ENCODE measurements around the gene ABCD1.
"Not testable (repeated sequence)": the region's sequence is repeated elsewhere in the genome, so short reads cannot be mapped to it uniquely, and the experiment has no call there.

ABCD1 gene

DNA sequence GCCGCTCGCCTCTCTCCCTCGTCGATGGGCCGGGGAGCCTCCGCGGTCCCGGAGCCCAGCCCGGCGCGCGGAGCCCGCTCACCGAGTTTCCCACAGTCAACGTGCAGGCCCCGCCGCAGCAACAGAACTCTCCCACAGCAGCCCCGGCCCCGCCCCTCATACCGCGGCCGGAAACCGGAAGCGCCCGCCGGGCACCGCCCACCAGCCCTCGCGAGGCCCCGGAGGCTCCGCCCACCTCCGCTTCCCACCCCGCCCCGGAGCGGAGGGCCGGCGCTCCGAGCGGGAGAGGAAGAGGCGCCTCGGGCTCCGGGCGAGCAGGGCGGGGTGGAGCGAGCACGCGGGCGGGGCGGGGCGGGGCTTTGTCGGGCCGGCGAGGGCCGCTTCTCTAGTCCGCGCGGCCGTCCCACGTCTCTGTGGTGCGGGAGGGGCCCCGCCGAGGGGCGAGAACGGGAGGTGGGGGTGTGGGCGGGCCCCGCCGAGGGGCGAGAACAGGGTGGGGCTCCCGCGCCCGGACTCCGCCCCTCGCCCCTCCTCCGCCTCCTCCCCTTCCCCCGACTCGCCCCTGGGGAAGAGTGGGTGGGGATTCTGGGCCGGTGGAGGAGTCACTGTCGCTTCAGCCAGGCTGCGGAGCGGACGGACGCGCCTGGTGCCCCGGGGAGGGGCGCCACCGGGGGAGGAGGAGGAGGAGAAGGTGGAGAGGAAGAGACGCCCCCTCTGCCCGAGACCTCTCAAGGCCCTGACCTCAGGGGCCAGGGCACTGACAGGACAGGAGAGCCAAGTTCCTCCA, at the start of gene ABCD1, which contains the start of gene BCAP31:
Gene ABCD1 (plus strand): TSS at position 605 of the 787 bp plus-strand sequence. CDS start 411 bp downstream, outside the sequence.
Gene BCAP31 (minus strand): TSS at position 136 of the 787 bp plus-strand sequence. CDS start 1,143 bp downstream, outside the sequence.
- DNase-seq = peak in 50 of 51 donors; percentile 33 to 93 (median 81)

DNA sequence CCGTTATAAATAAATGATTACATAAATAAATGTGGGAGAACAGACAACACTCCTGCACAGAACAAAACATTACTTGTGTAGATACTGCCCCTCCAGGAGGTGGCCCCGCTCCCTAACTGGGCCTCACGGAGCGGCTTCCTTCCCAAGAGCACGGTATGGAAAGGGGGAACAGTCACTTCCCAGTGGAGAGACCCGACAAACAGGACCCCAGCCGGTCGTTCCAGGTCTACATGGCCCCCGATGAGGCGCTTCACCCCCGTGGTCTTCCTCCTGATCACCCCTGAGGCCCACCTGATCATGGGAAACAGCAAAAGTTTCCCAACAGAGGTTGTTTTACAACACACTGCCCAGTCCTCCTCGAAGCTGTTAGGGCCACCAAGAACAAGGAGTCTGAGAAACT, 43.5 kb upstream of the ABCD1 start:
- DNase-seq = no peak

DNA sequence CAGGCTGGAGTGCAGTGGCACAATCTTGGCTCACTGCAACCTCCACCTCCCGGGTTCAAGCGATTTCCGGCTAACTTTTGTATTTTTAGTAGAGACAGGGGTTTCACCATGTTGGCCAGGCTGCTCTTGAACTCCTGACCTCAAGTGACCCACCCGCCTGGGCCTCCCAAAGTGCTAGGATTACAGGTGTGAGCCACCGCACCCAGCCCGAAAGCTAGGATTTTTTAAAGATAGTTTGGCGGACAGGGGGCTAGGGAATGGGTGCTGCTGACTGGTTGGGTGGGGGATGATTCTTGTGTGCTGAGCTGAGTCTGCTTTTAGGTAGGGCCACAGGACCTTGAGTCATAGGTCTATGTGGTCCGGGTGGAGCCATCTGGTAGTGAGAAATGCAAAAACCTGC, 41.2 kb upstream of the ABCD1 start:
- not testable (repeated sequence) for DNase-seq

DNA sequence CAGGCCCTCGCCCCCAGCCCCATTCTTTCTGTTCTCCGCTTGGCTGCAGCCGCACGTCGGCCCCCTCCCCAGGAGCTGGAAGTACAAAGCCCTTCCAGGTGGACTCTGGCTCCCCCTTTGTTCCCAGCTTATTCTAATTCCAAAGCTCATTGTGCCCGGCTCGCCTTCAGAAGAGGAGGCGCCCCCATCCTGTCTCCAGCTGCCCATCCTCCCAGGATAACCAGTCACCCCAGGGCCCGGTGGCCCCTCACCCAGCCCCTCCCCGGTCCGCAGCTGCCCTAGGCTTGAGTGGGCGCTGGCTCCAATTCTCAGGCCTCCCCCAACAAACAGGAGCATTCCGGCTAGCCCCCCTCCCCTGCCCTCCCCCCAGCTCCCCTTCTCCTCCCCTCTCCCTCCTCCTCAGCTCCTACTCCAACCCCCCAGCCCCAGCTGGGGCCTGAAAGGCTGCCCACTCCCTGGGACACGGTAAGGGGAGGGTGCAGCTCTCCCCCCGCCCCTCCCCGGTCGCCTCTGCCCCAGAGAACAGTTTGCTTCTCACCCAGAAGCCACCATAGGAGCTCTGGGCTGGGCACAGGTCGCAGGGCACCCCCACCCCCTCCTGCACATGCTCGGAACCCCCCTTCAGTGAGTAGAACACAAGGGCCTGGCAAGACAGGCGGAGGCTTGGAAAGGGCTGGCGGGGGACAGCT, 40.0 kb upstream of the ABCD1 start:
- no peak for DNase-seq

DNA sequence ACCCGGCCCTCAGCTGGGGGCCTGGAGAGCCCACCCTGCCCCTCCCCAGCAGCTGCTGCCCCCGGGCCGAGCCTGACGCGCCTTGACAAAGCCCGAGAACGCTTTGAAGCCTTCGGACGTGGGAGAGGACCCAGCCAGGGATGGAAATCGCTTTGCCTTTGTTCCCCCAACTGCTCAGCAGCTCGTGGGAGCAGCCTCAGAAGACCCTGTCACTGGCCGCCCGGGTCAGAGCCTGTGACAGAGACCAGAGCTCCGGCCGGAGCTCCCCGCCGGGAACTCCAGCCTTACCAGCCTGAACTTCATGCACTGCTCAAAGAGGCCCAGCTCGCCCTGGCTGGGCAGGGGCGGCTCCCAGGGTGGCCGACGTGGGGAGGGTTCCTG, 39.5 kb upstream of the ABCD1 start:
- DNase-seq = no peak

DNA sequence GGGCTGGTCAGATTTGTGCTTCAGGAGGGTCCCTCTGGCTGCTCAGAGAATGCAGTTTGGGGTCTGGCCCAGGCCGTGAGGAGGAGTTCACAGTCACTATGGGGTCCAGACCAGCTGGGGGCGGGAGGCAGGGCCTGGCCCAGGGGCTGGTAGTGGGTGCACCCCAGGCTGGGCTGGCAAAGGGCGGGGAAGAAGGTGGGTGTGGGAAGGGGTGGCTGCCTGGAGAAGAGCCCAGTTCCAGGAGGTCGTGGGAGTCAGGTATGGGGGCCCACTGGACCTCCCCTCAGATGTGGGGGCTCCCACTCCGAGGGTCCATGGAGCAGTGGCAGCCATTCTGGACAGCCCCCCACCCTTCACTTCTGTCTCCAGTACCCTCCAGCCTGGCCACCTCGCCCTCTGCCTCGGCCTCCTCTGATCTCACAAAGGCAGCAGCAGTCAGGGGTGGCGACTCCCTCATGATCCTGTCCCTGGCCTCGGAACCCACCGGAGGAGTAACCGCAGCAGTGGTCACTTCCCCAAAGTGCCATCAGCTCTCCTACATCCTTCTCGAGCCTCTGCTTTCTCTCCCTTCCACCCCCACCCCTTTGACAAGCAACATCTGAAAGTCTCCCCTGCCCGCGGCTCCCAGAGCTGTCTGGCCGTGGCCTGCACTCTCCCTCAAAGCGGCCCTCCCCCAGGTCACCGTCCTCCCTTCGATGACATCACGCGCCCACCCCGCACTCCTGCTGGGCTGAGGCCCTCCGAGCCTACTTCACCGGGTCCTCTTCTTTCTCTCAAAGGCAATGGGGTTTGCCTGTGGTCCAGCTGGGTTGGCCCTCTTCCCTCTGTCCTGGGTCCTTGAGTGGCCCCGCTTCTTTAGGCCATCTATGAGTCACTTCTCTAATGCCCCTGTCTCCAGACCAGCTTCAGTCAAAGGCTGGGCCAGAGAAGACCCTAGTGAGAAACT, 38.6 kb upstream of the ABCD1 start:
- DNase-seq = no peak

DNA sequence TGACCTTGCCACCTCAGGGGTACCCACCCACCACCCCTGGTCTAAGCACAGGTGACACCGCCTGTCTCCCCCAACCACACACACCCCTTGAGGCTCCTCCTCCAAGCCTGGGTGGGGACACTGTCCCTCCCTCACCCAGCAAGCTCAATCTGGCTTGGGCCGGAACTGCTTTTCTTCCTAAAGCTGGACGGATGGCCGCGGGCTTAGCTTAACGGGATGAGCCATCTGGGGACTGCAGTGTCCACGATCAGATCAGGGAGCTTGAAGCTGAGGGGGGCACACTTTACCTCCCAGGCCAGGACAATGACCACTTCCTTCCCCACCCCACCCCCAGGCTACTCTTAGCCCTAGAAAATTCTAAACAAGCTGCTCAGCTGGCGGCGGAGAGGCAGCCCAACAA, 37.9 kb upstream of the ABCD1 start:
- no peak for DNase-seq

DNA sequence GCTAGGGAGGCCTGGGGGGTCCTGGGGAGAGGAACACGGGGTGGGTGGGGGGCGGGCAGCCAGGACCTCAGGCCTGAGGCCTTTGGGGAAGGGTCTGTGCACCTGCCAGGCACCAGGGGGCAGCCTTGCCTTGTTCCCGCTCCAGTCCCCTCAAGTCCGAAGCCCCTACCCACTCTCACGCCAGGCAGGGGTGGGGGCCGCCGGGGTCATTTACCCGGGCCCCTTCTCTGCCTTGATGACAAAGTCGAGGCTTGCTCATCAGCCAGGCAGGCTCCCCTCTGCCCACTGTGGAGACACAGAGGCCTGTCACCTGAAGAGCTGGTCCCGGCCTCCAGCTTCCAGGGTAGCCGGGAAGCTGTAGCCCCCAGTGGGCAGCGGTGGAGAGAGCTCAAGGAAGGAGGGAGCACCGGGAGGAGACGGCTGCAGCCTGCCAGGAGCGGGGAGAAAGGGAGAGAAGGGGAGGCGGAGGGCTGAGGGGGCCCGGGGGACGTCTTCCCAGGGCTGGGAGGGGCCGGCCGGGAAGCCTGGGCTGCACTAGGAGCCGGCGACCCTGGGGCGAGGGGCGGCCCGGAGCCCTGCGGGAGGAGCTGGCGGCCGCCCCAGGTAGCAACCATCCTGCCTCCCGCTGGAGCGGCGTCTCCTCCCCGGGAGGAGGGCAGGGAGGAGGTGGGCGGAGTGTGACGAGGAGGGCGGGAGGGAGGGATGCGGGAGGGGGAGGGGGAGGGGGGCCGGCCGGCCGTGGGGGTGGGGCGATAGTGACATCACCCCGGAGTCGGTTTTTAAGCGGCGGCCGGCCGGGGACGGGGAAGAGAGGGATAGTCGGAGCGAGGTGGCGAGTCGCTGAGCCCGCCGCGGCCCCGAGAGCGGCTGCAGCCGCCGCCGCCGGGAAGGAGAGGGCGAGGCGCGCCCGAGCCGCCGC, 37.3 kb upstream of the ABCD1 start, which contains the start of gene SLC6A8:
Gene SLC6A8 (plus strand): TSS at position 806 of the 919 bp plus-strand sequence. CDS start 649 bp downstream, outside the sequence.
- peak in 50 of 51 donors; percentile 3 to 85 (median 58) for DNase-seq

DNA sequence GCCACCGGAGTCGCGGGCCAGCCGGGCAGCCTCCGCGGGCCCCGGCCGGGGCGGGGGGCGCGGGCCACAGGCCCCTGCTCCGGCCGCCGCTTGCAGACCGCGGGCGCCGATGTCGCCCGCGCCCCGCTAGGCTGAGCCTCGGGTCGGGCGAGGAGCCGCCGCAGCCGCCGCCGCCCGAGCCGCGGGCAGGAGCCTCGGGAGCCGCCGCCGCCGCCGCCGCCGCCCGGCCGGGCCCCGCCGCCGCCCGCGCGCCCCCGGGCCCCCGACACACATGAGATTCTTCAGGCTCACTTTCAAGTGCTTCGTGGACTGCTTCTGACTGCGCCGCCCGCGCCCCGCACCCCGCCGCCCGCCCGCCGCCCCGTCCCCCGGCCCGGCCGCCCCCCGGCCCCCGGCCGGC, 36.6 kb upstream of the ABCD1 start:
- no peak for DNase-seq

DNA sequence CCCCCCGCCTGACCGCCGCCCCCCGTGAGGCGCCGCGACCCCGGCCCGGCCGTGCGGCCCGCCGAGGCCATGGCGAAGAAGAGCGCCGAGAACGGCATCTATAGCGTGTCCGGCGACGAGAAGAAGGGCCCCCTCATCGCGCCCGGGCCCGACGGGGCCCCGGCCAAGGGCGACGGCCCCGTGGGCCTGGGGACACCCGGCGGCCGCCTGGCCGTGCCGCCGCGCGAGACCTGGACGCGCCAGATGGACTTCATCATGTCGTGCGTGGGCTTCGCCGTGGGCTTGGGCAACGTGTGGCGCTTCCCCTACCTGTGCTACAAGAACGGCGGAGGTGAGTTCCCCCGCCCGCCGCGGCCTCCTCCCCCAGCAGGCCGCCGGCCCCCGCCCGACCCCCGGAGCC, 36.1 kb upstream of the ABCD1 start:
- no peak for DNase-seq

DNA sequence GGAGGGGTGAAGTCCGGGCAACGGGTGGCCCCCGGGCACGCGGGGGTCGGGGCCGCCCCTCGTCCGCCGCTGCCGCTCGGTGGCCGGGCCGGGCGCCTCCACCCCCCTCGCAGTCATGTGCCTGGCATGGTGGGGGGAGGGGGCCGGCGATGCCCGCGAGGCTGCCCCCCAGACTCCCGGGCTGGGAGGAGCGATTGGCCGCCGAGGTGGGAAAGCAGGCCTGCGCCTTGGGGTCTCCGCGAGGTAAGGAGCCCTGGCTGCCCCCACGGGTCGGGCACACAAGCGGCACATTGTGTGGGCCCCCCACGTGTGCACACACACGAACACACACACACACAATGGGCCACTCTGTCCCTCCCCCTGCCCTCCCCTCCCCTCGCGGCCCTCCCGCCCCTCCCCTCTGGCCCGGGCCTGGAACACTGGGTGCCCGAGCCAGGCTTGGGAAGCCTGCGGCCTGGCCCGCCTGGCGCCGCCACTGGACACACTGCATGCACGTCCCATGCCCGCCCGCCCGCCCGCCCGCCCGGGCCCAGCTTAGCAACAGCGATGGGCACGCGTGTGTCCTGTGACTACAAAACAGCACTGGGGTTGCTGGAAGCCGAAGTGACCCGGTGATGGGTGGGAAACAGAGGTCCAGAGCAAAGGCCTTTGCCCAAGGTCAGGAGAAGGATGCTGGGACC, 35.6 kb upstream of the ABCD1 start:
- peak in 46 of 51 donors; percentile 6 to 81 (median 57) for DNase-seq

DNA sequence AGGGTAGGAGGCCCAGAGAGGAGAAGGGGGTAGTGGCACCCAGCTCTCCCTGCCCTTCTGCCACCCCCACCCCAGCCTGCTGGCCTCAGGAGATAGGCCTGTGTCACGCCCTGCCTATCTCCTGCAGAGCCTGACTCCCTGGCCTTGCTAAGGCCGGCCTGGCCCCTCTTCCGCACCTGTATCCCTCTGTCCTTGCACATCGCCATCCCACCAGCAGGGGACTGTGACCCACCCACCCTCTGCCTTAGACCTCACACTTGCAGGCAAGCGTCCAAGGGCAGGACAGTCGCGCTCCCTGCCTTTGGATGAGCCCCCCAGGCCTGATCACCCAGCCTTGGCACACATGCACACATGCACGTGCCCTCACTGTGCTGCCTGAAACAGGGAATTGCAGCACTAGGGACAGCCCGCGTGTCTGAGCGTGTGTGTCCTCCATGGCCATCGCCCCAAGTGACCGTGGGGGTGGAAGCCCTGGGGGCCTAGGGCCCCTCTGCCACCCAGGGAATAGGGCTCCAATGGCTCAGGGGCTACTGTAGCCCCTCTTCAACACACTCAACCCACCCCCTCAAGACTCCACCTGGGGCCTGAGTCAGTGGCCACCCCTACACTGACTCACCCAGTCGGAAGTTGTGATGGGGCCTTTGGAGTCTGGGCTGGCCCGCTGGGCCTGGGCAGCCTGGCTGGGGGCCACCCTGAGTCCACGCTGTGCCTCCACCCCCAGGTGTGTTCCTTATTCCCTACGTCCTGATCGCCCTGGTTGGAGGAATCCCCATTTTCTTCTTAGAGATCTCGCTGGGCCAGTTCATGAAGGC, 34.8 kb upstream of the ABCD1 start:
- DNase-seq = no peak

DNA sequence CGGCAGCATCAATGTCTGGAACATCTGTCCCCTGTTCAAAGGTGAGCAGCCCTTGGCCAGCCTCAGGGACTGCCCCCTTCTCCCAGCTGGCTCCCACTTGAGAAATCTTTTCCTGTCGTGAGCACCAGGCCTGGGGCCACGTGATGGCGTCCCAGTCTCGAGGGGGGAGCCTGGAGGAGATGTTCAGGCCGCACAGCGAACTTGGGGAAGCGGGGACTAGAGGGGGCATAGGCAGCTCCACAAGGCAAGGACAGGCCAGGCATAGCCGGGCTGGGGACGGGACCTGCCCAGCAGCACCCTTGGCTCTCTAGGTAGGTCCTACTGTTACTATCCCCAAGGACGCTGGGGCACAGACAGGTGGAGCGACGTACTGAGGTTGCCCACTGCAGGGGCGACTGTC, 34.2 kb upstream of the ABCD1 start:
- no peak for DNase-seq

DNA sequence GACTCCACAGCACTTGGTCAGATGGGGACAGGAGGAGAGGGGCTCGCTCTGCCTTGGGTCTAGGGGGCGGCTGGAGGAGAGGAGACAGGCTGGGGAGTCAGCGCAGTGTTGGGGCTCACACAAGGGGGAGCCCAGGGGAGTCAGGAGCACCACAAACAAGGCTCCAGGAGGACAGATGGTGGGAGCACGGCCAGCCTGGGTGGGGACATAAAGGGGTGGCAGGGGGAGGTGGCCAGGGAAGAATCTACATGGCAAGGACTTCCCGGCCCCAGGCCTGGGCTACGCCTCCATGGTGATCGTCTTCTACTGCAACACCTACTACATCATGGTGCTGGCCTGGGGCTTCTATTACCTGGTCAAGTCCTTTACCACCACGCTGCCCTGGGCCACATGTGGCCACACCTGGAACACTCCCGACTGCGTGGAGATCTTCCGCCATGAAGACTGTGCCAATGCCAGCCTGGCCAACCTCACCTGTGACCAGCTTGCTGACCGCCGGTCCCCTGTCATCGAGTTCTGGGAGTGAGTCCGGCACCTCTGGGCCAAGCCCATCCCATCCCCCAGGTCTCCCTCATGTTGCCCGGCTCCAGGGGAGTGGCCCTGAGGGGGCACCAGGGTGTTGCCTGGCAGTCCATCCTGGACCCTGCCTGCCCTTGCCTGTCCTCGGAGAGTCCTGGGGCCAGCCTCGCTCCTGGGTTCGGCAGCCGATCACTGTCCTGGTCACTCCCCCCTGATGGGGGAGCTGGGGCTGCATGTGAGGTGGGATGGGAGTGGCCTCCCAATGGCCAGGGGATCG, 33.4 kb upstream of the ABCD1 start:
- DNase-seq = not testable (repeated sequence)

DNA sequence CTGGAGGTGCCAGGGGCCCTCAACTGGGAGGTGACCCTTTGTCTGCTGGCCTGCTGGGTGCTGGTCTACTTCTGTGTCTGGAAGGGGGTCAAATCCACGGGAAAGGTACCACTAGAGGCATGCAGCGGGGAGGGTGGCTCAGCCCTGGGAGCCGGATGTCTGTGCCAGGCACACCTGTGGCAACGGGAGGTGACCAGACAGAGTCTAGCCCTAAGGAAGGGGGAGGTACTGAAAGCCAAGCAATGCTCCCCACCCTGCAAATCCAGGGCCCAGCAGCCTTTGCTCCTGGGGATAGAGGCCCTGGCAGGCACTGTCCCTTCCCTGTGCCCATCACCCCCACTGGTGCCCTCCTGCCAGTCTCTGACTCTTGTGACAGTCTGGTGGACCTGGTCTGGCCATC, 32.7 kb upstream of the ABCD1 start:
- no peak for DNase-seq

DNA sequence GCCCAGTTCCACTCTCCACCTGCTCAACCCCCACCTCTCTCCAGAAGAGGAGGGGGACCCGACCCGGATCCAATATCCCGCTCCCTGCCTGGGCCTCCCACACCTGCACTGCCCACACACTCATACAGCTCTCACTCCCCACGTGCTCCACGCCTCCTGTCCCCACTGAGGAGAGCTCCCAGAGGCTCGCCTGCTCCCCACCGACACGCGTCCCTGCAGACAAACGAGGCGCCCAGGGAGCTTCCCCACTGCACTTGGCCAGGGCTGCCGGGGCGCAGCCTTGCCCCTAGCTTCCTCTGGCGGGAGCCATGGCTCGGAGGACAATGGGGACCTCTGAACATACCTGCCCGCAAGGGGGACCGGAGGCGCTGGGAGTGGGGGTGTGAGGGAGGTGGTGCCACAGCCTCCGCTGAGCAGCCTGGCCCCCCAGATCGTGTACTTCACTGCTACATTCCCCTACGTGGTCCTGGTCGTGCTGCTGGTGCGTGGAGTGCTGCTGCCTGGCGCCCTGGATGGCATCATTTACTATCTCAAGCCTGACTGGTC, 32.0 kb upstream of the ABCD1 start:
- DNase-seq = no peak

DNA sequence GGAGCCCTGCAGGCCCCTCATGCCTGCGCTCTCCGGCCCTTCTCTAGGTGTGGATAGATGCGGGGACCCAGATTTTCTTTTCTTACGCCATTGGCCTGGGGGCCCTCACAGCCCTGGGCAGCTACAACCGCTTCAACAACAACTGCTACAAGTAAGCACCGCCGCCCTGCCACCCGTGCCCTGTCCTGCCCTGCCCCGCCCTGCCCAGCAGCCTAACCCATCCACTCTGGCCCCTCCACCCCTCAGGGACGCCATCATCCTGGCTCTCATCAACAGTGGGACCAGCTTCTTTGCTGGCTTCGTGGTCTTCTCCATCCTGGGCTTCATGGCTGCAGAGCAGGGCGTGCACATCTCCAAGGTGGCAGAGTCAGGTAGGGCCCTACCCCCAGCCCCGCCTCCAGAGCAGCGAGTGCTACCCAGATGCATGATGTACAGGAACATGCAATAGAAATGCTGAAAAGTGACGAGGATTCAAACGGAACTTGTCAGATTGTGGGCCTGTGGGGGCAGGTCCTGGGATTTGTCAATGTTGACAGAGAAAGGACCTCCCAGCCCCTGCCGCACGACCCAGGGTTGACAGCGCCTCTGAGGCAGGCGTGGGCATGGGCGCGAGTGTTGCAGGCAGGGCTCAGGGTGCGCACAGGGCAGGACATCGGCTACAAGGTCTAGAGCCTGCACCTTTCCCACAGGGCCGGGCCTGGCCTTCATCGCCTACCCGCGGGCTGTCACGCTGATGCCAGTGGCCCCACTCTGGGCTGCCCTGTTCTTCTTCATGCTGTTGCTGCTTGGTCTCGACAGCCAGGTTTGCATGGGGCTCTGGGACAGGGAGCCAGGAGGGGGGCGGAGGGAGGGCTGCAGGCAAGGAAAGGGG, 31.2 kb upstream of the ABCD1 start:
- DNase-seq = no peak

Data from hypothalamus (tissue), 51 donors.